GM12801 (cell line): ENCODE measurements around the gene XK.

Experiments
- TF ChIP-seq, protein P1 (sequence below): IDR thresholded peaks from one replicate; pipeline ENCODE4 v1.5.1; 2011; ENCODE audit warnings: control low read depth; ENCODE audit not compliant: insufficient read length; ENCODE audit errors: extremely low read depth

Gene XK, protein sequence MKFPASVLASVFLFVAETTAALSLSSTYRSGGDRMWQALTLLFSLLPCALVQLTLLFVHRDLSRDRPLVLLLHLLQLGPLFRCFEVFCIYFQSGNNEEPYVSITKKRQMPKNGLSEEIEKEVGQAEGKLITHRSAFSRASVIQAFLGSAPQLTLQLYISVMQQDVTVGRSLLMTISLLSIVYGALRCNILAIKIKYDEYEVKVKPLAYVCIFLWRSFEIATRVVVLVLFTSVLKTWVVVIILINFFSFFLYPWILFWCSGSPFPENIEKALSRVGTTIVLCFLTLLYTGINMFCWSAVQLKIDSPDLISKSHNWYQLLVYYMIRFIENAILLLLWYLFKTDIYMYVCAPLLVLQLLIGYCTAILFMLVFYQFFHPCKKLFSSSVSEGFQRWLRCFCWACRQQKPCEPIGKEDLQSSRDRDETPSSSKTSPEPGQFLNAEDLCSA

DNA sequence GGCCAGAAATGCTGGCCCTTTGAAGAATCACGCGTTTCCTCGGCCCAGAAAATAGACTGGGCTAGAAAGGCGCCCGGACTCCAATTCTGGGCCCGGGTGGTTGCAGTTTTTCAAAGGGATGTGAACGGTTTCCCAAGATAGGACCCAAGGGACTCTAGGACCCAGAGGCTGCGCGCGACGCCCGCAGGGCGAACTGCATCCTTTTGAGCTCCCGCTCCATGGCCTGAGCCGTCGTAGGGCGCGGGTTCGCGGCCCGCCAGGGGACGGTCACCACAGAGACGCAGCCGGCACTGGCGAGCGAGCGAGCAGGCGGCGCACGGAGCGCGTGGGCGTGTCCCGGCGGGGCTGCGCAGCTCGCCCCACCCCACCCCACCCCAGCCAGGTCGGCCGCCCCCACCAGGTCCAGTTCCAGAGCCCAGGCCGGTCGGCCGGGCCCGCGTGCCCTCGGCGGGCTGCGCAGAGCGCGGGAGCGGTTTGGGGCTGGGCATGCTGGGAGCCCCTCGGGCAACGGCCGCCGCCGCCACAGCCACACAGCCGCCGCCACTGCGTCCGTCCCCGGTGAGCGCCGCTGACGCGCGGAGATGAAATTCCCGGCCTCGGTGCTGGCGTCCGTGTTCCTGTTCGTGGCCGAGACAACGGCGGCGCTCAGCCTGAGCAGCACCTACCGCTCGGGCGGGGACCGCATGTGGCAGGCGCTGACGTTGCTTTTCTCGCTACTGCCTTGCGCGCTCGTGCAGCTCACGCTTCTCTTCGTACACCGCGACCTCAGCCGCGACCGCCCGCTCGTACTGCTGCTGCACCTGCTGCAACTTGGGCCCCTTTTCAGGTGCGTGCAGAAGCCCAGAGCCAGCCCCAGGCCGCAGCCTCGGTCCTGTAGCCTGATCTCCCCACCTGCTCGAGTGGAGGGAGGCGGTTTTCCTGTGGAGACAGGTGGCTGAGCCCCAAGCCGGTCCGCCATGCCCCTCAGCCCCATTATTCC, at the start of gene XK:
XK (plus strand) TSS at position 411 of the 979 bp plus-strand sequence; CDS start at position 582, 171 bp downstream.
- TF ChIP-seq, protein P1, sequence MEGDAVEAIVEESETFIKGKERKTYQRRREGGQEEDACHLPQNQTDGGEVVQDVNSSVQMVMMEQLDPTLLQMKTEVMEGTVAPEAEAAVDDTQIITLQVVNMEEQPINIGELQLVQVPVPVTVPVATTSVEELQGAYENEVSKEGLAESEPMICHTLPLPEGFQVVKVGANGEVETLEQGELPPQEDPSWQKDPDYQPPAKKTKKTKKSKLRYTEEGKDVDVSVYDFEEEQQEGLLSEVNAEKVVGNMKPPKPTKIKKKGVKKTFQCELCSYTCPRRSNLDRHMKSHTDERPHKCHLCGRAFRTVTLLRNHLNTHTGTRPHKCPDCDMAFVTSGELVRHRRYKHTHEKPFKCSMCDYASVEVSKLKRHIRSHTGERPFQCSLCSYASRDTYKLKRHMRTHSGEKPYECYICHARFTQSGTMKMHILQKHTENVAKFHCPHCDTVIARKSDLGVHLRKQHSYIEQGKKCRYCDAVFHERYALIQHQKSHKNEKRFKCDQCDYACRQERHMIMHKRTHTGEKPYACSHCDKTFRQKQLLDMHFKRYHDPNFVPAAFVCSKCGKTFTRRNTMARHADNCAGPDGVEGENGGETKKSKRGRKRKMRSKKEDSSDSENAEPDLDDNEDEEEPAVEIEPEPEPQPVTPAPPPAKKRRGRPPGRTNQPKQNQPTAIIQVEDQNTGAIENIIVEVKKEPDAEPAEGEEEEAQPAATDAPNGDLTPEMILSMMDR: no peak

DNA sequence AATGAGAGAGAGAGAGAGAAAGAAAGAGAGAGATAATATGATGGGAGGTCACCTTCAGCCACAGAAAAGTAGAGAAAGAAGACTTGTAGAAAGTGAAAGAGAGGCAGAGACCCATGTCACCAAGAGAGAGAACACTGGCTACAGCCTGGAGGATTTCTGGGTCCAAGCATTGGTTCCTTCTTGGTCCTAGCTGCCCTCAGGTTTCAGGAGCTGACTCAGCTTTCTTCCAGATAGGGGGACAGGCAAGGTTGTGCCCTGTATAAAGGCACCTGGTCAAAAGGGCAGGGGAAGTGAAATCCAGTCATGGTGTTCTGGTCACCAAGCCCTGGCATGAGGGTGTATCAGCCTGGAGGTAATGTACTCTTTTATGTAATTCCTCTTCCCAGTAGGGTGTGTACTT, 47.5 kb upstream of the XK start:
- TF ChIP-seq, protein P1: no peak

DNA sequence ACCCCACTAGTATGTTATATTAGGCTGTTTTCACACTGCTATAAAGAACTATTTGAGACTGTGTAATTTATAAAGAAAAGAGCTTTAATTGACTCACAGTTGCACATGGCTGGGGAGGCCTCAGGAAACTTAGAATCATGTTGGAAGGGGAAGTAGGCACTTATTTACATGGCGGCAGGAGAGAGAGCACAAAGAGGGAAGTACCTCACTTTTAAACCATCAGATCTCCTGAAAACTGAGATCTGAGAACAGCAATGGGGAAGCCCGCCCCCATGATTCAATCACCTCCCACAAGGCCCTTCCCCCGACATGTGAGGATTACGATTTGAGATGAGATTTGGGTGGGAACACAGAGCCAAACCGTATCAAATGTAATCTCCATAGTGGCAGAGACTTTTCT, 45.4 kb upstream of the XK start:
- TF ChIP-seq, protein P1: no peak

DNA sequence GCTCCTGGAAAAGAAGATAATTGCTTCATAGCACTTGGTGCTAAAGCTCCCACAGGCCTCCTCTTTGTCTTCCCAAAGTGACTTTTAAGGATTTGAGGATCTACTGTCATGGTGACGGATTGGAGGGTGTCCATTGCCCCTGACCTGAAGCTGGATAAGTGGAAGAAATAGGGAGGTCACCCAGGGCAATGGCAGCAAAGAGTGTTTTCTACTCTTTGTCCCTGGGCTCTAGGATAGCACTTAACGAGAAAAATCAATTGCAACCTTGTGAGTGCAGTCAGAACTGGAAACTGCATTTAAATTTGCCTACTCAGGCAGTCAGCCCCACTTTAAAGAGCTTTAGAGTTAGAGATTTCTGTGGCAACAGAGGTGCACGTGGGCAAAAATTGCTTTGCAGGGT, 43.7 kb upstream of the XK start:
- TF ChIP-seq, protein P1: no peak

DNA sequence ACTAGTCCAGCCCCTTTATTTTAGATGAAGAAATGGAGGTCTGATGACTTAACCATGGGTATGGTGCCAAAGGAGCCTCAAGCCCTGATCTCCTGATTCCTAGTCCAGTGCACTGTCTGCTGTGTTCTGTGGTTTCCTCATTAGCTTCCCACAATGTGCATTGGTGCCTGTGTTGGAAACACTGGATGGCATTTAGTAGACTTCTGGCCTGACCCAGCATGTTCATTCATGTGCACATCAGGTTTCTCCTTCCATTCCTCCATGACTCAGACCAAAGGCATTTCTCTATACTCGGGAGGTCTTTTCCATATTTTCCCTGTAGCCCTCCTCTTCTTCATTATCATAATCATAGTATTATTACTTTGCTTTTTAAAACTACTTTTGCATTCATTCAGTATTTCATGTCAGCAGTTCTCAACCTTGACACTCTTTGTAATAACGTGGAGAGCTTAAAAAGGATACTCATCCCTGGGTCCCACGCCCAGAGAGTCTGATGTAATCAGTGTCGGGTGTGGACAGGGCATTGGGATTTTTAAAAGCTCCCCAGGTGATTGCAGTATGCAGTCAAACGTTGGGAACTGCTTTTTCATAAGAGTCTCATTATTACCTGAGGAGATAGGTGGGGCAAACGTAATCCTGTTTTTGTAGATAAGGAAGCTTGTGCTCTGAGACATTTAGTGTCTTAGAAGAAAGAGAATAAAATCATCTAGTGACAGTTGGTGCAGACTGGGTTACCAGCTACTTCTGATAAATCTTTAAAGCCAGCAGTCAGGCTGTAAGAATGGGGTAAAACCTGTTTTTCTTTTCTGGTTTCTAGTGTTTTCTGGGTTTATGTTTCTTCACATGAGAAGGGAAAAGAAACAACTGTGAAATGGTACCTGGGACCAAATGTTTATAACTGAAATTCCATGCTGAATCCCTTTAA, 40.9 kb upstream of the XK start:
- TF ChIP-seq, protein P1: no peak

DNA sequence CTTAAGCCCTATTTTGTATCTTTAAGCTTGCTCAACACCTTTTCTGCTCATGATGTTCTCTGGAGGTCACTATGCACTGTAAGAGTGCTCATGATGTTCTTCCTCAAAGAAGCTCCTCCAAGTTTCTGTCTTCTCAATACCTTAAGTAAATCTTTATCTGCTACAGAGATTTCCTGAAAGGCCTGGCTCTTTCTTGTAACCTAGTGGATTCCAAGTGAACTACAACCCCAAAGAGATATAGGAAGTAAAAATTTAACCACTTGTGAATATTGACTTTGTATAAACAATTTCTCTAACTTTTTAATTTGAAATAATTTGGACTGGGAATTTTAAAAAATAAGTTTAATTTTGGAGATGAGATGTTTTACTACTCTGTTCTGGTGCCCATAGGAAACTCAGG, 39.3 kb upstream of the XK start:
- TF ChIP-seq, protein P1: no peak
